Mucosa of gallbladder (tissue), 1 donor: ENCODE measurements around the gene DNAAF5. TPM values are rescaled to one million over a fixed set of nuclear protein-coding genes. Genes with fewer than 3 reads are reported as not detected.
A peak's percentile ranks its signal among the peaks of the same experiment; 100 is the strongest.

ENCODE experiments used
- DNase-seq: peaks from one replicate; pipeline ENCODE4 v3.0.0-alpha.2; 2020; ENCODE audit warnings: low spot score
- total RNA-seq: library from RNA; stranded (reverse); gene quantifications from one replicate; pipeline ENCODE4 v1.2.1, GENCODE V29; 2021
- donor health status: DM: no; HTN: no; CAD: no.

DNAAF5 gene
- total RNA-seq, 1 donor from 2014 or later = 30.9 TPM

- DNase-seq = no peak
Measured at GRCh38 chr7:815284-816216, 89.1 kb downstream of the DNAAF5 start.

- DNase-seq = peak; percentile 97
Measured at GRCh38 chr7:816300-816750, 89.8 kb downstream of the DNAAF5 start.

GRCh38 chr7:816751-817671 is 90.5 kb downstream of the DNAAF5 start:
- DNase-seq = no peak

DNA sequence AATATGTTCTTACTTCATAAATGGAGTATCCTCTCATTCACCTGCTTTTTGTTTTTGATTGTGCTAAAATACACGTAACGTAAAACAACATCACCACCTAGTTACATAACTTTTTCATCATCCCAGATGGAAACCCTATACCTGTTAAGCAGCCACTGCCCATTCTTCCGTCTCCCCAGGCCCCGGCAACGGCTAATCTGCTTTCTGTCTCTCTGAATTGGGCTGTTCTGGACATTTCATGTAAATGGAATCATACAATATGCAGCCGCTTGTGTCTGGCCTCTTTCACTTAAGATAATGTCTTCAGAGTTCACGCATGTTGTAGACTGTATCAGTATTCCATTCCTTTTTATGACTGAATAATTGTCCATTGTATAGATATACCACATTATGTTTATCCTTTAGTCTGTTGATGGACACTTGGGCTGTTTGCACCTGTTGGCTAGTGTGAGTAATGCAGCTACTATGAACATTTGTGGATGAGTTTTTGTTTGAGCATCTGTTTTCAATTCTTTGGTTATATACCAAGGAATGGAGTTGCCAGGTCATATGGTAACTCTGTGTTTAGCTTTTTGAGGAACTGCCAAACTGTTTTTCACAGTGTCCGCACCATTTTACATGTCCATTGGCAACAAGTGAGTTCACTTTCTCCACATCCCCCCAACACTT is 91.7 kb downstream of the DNAAF5 start:
- DNase-seq = no peak

DNA sequence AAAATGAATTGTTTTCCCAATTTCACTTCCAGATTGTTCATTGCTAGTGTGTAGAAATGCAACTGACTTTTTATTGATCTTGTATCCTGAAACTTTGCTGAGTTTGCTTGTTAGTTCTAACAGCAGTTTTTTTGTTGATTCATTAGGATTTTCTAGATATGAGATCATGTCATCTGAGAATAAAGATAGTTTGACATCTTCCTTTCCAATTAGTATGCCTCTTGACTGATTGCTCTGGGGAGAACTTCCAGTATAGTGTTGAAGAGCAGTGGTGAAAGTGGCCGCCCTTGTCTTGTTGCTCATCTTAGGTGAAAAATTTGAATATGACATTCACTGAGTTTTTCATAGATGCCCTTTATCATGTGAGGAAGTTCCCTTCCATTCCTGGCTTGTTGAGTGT is 93.8 kb downstream of the DNAAF5 start:
- no peak for DNase-seq

GRCh38 chr7:821688-822087 is 95.2 kb downstream of the DNAAF5 start:
- no peak for DNase-seq

DNA sequence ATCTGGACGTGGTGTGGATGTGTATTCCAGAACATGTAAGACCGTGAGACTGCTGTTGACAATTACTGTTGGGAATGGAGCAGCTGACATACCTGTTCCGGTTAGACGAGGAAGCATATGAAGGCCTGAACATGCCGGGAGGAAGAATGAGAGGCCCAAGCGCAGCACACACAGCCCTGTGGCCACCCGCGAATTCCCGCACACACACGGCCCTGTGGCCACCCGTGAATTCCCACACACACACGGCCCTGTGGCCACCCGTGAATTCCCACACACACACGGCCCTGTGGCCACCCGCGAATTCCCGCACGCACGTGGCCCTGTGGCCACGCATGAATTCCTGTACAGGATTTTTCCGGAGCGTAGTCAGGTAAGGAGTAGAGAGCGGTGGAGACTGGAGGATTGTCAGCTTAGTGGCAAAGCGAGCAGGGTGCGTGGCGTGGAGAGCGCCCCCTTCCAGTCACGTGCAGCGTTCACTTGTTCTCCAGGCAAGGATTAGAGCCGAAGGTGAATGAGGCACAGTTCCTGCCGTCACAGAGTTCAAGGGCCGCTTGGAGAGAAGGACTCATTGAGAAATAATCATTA is 96.3 kb downstream of the DNAAF5 start:
- DNase-seq = no peak

- DNase-seq = no peak
Measured at GRCh38 chr7:823649-824048, 97.2 kb downstream of the DNAAF5 start.

DNA sequence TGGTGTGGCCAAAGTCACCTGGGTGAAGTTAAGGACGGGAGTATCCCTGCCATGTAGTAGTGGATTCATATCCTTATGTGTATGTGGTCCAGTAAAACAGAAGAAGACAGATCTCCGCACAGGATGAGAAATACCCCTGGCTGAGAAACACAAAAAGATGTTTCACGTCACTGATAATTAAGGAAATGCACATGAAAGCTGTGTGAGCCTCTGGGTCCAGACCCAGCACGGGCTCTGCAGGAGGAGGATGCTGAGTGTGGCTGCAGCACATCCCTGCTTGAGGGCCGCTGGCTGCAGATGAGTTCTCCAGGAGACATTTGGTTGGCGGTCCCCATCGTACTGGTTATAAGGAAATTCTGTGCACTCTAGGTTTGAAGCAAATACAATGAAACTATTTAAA is 97.6 kb downstream of the DNAAF5 start:
- no peak for DNase-seq

GRCh38 chr7:824664-825063 is 98.2 kb downstream of the DNAAF5 start:
- DNase-seq = no peak

DNA sequence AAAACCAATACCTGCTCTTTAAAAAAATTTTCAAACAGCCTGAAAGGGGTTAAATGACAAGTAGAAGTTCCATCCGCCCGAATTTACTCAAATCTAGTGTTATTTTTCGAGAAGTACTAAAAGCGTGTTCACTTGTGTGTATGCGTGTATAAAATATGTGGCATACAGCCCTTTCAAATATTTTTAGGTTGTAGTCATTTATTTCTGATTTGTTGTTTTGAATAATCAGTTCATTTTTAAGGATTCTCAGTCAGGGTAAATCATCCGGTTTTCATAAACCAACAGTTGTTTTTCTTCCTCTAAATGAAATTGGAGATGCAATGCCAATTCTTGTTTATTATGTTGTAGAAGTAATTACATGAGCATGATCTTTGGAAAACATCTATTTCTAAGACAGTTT is 98.9 kb downstream of the DNAAF5 start:
- no peak for DNase-seq

- no peak for DNase-seq
Measured at GRCh38 chr7:826230-826917, 99.9 kb downstream of the DNAAF5 start.

DNA sequence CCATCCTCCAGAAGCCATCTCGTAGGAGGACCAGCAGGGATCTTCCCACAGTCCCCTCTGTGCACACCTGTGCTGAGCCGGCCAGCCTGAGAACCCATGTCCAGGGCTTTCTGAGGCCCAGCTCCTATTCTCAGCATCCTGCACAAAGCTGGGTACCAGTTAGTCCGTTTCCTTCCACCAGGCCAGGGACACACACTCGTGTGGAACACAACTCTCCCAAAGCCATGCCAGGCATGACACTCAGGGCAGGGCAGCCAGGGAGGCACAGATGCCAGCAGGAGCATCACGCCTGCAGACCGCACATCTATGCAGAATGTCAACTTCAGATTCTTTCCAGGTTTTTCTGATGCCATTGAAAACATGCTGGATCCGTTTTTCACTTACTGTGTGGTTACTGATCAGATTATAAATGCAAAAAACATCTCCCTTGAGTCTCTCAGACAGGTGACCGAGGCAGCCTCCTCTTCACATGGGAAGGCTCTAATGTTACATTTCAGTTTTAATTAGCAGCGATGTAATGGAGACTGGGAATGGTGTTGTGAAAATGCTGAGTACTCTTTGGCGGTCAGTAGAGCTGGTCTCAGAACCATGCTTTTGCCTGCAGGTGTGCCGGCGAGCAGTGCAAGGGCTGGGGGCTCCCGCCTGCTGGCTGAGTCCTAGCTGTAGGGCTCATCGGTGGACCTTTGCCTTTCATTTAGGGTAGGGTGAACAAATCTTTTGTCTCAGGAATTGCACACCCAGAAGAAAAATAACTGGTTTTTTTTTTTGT is 102.5 kb downstream of the DNAAF5 start:
- DNase-seq = no peak

DNA sequence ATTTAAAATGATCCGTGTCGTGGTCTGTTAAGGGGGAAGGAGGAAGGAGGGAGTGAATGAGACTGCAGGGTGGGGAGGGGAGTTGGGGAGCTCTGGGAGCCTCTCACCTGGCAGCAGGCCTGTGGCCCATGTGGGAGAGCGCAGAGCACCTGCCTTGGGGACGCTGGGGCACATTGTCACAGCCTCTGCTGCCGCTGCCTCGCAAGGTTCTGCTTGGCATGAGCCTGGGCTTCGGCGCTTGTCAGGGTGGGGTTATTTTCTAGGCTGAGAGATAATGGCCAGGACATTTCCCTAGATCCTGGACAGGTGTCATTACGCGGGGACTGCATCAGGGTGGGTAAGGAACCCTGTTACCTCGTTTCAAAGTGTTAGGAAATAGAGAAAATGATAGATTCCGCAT is 103.6 kb downstream of the DNAAF5 start:
- DNase-seq = no peak

- DNase-seq = no peak
Measured at GRCh38 chr7:831596-832166, 105.2 kb downstream of the DNAAF5 start.

- no peak for DNase-seq
Measured at GRCh38 chr7:832167-832967, 105.9 kb downstream of the DNAAF5 start, which contains the start of gene SUN1. Gene SUN1 (plus strand): TSS chr7:832476. CDS start chr7:832525, 49 bp downstream.

DNA sequence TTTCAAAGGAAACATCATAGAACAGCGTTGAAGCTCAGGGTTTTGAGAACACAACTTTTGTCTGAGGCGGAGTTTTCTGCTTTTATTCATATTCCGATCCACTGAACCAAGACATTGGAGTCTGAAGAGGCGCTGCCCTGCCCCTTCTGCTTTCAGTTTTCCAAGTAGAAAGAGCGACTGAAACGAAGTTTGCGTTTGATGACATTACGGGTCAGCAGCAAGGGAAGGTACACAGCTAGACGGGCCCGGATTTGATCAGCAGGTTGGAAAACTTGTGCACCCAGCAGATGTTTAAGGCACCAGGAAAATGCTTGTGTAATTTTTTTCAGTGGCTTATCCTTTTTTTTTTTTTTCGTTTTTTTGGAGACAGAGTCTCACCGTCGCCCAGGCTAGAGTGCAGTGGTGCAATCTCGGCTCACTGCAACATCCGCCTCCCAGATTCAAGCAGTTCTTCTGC is 106.5 kb downstream of the DNAAF5 start:
- no peak for DNase-seq

- DNase-seq = no peak
Measured at GRCh38 chr7:833601-834258, 107.2 kb downstream of the DNAAF5 start.
